HG03139 (cell line): ENCODE results near the gene INO80D.
A peak's percentile ranks its signal among the peaks of the same experiment; 100 is the strongest.

Experiments
- ATAC-seq: cut with Tn5 transposase; IDR thresholded peaks from one replicate; pipeline ENCODE4 v1.9.1; 2021; ENCODE audit not compliant: unreplicated experiment

Gene INO80D

GRCh38 chr2:205947621-205948495 is 138.1 kb downstream of the INO80D start:
- ATAC-seq = peak; percentile 89

DNA sequence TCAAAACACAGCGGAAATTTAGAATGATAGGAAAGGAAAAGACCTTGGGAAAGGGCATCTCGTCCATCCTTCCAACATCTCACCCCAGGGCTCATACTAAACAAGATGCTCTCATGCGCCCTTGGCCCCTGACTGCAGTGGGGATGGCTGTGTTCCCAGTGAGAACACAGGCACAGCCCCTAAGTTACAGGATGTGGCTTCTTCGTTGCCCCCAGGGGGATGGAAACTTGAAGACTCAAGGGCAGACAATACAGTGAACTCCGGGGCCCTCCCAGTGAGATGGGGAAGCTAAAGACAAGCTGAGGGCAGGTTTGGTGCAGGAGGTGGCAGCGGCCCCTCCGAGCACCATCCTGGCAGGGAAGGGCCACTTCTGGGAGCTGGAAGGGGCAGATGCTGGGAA is 139.7 kb downstream of the INO80D start:
- no peak for ATAC-seq
